Renal cortex interstitium (tissue), 11 donors: Measurements from ENCODE around the gene IKZF2. TPM values are rescaled to one million over a fixed set of nuclear protein-coding genes. Genes with fewer than 3 reads are reported as not detected.

Experiments used
- DNase-seq, 11 donors: peaks; one replicate each; pipeline ENCODE4 v3.0.0-alpha.2; 2013; ENCODE audit warnings: low read depth in 9 of 11, low spot score in 4 of 11; ENCODE audit errors: extremely low read depth in 1 of 11
- polyA plus RNA-seq, 3 donors: library from polyadenylated mRNA; unstranded; fragments of 120-200 nt; gene quantifications; one replicate each; pipeline ENCODE4 v1.2.1, GENCODE V29; 2013; ENCODE audit not compliant: insufficient read length in 3 of 3

IKZF2 gene
- polyA plus RNA-seq, 3 donors: 6.5 to 9.6 (median 7.9) TPM

GRCh38 chr2:213016984-213017351 lies 134.4 kb downstream of the IKZF2 start:
- no peak for DNase-seq

GRCh38 chr2:213016166-213016983 lies 135.0 kb downstream of the IKZF2 start:
- DNase-seq: no peak

- DNase-seq: no peak
These were observed 135.8 kb downstream of the IKZF2 start for GRCh38 chr2:213015387-213016165.

- DNase-seq: no peak
These were observed 137.4 kb downstream of the IKZF2 start for GRCh38 chr2:213013979-213014378.

- DNase-seq: no peak
These were observed 139.9 kb downstream of the IKZF2 start for GRCh38 chr2:213011505-213011904.

- DNase-seq: no peak
These were observed 141.2 kb downstream of the IKZF2 start for GRCh38 chr2:213010106-213010779.

GRCh38 chr2:213007290-213007838 lies 144.0 kb downstream of the IKZF2 start:
- DNase-seq: no peak

- DNase-seq: no peak
These were observed 147.1 kb downstream of the IKZF2 start for GRCh38 chr2:213004197-213004821.

GRCh38 chr2:213002383-213002782 lies 149.0 kb downstream of the IKZF2 start:
- no peak for DNase-seq

- DNase-seq: no peak
These were observed 150.0 kb downstream of the IKZF2 start for GRCh38 chr2:213001297-213001910.

- DNase-seq: no peak
These were observed 152.6 kb downstream of the IKZF2 start for GRCh38 chr2:212998626-212999359.

GRCh38 chr2:212997526-212998020 lies 153.8 kb downstream of the IKZF2 start:
- no peak for DNase-seq

GRCh38 chr2:212995920-212996319 lies 155.5 kb downstream of the IKZF2 start:
- DNase-seq: no peak

GRCh38 chr2:212994976-212995375 lies 156.4 kb downstream of the IKZF2 start:
- no peak for DNase-seq

- no peak for DNase-seq
These were observed 160.3 kb downstream of the IKZF2 start for GRCh38 chr2:212991120-212991519.

GRCh38 chr2:212990697-212991096 lies 160.7 kb downstream of the IKZF2 start:
- DNase-seq: no peak

GRCh38 chr2:212987492-212987891 lies 163.9 kb downstream of the IKZF2 start:
- DNase-seq: no peak

- DNase-seq: no peak
These were observed 167.3 kb downstream of the IKZF2 start for GRCh38 chr2:212984129-212984528.
